HG03280 (cell line): ENCODE data around the gene ABCD2.
"Not testable (repeated sequence)": the region's sequence is repeated elsewhere in the genome, so short reads cannot be mapped to it uniquely, and the experiment has no call there.

Source experiments
- ATAC-seq: cut with Tn5 transposase; IDR thresholded peaks from one replicate; pipeline ENCODE4 v1.9.1; 2021; ENCODE audit warnings: mild to moderate bottlenecking, moderate library complexity; ENCODE audit not compliant: unreplicated experiment

Gene ABCD2

DNA sequence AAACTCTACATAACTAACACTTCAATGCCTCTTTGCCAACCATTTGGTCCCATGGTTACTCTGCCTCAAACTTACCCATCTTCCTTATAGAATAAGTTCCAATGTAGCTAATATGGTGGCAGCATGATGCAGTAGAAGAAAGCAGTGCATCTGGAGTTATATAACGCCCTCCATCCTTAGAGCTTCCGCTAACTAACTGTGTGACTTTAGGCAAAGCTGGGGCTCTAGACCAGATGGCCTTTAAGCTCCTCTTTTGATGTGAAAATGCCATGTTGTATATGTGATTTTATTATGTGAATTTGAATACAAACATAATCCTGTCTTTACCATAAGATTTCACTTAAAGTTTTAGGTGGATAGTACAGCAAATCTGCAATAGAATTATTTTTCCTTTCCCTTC lies 6.1 kb downstream of the ABCD2 start:
- no peak for ATAC-seq

DNA sequence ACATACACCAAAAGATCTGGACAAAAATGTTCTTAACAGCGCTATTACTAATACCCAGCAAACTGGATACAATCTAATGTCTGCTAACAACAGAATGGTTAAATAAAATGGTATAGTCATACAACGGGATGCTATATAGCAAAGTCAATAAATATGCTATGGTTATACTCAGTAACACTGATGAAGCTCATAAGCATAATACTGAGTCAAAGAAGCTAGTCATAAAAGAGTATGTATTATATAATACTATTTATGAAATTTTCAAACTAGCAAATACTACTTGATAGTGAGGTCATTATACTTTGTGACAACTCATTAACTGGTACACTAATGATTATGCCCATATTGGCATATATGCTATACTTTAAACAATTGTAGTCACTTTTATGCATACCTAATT lies 7.4 kb downstream of the ABCD2 start:
- ATAC-seq, result no peak

DNA sequence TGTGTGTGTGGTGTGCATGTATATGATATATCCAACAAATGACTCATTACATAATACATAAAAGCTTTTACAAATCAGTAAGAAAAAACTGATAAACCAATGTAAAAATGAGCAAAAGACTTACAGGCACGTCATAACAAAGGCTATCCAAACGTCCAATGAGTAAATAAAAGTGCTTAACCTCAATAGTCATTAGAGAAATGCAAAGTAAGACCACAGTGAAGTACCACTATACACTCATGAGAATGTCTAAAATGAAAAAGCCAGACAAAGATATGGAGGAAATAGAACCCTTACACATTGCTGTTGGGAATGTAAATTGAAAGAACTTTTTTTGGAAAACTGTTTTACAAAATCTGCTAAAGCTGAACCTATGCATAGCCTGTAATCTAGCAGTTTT lies 7.8 kb downstream of the ABCD2 start:
- no peak for ATAC-seq

DNA sequence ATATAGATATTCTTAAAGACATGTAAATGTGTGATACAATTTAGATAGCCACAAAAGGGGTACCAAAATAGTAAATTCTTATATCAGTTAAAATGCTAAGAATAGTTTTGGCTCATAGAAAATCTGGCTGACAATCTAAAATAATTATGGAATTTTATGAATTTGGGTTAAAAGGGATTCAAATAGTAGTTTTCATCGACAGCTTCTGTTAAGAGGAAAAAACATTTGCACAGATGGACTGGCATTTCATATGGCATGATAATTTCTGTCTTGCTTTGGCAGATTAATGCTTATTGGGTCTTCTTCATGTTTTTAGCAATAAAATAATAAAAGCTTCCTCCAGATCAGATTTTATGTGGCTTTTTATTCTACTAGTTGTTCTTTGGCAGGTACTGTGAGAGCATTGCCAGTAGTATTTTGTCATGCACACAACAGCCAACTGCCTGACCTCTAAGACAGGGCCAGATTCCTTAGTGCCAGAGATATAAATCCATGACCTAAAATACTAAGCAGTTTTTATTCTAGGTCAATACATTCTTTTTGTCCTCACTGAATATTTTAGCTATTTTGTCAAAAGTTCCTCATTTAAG lies 9.1 kb downstream of the ABCD2 start:
- no peak for ATAC-seq

DNA sequence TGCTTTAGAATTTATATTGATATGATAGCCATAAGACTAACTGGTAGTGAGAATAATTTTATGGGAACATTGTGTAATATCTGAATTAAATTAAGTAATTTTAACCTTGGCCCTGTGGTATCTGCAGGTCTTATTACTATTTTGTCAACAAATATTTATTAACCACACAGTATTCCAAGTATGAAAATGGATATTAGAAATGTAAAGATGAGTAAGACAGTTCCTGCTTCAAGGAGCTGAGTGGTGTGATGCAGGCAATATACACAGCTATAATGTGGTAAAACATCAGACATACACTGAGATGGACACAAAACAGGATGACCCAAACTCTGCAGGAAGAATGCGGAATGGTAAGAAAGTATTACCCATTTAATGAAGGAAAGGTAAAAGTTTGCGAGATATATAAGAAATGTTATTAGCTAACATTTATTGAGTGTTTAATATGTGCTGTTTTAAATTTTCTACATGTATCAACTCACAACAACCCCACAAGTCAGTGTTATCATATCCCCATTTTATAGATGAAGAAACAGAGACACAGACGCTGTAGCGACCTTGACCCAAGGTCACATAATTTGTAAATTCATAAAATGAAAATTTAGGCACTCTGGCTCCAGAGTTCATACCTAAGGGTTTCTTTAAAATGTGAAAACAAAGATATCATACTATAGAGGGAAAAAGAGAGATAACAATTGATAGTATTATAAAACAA lies 12.7 kb downstream of the ABCD2 start:
- no peak for ATAC-seq

DNA sequence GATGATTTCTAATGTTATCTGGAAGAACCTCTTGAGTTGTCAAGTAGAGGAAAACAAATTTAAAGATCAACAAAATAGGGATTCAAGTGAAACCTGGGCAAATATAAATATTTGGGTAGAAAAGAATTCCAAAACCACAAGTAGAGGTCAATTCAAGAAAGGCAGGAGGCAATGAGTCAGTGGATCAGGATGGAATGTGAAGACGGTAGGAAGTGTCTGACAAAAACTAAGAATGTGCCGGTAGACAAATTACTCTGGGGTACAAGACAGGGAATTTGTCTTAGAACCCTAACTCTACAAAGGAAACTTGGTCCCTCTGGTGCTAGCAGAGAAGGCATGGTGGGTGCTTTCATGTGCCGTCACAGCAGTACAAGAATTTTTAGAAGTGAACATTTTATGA lies 13.6 kb downstream of the ABCD2 start:
- no peak for ATAC-seq

DNA sequence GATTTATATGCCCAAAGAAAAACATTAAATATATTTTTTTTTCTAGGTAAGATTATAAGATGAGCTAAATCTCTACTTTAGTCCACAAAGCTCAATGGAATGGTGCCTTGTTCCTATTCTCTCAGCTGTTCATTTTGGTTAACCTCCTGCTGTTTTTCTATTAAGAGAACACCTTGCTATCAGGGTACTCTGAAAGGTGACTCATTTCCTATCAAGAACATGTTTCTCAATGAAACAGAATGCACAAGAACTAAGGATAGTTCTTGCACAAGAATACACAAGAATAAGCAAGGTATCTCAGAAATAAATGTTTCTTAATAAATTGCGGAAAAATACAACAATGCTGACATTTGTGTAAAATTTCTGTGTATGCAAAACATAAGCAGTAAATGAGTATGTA lies 14.1 kb downstream of the ABCD2 start:
- ATAC-seq, result no peak

DNA sequence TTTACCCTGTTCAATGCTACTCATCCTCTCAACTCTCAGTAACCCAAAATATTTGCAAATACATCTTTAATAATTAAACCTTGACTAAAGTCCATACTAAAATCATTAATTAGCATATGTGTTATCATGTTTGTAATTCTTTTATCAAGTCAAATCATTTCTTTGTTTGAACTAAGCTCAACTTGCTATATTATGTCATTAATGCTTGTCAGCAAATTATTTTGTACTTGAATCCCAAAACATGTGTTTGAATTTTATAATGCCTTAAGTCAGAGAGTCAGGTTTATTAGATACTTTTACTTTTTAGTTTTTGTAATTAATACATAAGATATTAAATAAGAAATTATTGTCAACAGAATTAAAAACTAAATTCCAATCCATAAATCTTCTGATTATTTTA lies 16.5 kb downstream of the ABCD2 start:
- ATAC-seq, result no peak

DNA sequence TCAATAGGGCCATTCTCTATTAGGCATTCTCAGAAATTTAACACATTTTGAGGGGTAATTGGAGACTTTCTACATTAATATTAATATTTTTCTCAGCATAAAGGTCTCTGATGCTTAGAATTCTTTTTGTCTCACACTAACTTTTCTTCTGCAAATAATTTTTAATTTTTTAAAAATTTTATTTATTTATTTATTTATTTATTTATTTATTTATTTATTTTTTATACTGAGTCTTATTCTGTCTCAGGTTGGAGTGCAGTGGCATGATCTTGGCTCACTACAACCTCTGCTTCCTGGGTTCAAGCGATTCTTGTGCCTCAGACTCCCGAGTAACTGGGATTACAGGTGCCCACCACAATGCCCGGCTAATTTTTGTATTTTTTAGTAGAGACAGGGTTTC lies 17.7 kb downstream of the ABCD2 start:
- ATAC-seq, result not testable (repeated sequence)

DNA sequence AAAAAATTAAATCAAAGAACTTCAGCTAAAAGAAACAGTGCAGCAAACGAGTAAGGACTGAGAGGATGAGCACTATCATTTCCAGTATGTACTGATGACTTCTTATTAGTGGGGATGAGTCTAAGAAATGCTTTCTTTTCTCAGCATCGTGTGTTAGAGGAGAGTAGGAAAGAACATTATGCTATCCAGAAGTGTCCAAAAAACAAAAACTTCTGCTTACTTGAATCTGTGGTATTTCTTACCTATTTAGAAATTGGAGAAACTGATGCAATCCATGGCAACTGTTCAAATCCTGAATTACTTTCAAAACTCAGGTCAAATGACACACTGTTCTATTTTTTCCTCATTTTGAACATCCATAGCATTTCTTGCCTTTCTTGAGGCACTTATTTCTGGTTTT lies 23.7 kb downstream of the ABCD2 start:
- no peak for ATAC-seq

DNA sequence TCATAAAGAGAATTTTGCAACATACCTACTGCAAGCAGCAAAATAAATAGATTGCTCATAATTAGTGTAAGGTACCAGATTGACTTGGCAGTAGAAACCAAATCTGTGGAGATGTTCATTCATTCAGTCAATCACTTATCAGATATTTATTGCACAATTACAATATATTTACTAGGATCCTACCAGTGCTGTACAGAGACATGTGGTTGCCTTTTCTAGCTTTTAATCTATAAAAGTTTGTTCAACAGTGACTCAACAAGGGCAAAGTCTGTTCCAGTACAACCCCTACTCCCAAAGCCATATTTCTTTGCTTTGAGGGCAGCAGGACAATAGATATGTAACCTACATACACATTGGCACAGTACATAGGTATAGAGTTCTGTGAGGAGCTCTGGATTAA lies 27.3 kb downstream of the ABCD2 start:
- ATAC-seq, result no peak

DNA sequence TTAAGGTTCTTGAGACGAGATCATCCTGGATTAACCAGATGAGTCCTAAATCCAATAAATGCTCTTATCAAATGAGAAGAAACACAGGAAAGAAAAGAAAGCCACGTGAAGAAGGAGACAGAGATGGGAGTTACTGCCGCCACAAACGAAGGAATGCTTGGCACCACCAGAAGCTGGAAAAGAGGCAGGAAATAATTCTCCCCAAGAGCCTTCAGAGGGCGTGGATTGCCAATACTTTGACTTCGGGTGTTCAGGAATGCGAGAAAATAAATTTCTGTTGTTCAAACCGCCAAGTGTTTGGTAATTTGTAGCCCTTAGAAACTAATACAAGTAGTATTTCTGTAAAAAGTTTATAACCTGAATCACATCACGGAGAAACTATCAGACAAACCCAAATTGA lies 31.3 kb downstream of the ABCD2 start:
- ATAC-seq, result no peak

DNA sequence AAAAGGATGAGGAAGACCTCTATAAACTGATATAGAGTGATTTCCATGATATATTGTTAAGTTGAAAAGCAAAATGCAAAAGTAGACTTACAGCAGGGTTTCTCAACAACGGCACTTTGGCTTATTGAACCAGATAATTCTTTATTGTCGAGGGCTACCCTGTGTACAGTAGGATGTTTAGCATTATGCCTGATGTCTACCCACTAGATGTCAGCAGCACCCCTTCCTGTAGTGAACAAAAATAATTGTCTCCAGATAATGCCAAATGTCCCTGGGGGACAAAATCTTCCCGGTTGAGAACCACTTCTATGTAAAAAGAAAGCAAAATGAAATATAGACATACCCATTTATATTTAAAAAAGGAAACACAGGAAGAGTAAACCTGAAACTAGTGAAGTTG lies 32.4 kb downstream of the ABCD2 start:
- peak; percentile 76 for ATAC-seq

DNA sequence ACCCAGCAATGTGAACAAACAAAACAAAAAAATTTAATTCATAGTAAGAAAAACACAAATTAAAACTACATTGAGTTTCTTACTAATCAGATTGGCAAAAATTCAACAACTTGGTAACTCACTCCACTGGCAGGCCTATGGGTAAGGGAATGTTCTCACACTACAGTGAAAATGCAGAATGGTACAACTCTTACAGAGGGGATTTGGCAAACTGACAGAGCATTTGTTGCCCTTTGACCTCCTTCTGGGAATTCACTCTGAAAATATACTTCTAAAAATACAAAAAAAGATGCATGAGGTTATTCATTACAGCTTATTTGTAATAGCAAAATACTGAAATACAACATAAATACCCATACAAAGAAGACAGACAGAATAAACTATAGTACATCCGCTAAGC lies 32.8 kb downstream of the ABCD2 start:
- no peak for ATAC-seq

DNA sequence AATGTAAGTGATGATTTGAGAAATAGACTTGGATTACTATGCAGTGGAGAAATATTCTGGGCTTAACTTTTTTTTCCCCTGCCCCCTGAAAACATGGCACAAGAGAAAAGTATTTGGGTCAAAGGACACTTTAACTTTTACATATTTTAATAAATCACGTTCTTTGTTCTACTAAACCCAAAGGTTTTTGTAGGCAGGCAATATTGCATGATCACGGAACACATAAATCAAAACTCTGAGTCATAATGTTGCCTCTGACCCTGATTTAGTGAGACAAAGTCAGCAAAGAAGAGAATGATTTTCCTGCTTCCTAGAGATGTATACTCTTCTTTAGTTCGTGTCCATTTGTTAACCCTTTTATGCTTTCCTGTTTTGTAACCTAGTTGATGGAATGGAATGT lies 38.0 kb downstream of the ABCD2 start:
- ATAC-seq, result no peak

DNA sequence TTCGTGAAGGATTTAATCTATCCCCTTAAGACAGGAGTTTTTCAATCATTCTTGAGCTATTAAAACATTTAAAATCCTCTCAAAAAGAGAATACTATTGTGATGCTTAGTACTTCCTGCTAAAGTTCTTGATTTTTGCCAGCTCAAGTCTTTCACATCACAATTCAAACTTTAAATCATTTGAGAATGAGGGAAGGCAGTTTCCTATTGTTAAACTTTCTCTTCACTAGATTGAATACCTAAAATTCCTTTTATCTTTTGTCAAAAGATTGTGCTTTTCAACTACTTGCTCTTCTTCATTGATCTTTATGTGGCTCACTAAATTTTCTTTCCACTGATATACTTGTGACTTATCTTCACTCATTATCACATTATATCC lies 44.1 kb downstream of the ABCD2 start:
- ATAC-seq, result no peak

DNA sequence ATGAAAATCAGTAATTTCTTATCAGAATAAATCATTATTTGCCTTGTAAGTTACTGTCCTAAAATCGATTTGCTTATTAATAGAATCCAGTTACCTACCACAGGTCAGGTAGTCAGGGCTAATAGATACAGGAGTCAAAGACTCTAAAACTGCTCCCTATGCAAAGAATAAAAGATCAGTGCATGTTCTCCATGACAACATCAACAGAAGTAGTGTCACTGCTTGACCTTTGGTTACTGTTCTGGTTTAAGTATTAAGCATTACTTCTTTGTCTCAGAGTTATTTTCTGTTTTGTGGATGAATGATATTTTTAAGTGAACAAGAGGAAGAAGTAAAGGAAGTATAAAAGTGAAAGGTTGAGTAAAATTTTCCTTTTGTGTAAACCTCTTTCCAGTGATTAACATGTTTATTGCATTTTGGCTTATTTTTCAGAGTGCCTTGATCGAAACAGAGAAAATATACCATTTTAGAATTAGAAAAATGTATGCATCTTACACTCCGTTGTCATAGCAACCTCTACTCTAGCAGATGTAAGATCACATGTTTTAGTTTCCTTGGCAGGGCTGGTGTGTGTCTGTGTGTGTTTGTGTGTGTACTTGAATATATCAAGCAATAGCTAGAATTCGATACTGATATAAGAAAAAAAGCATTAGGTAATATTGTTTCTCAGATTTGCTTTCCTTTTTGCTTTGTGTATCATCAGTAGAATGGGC lies 44.7 kb downstream of the ABCD2 start:
- peak; percentile 55 for ATAC-seq

DNA sequence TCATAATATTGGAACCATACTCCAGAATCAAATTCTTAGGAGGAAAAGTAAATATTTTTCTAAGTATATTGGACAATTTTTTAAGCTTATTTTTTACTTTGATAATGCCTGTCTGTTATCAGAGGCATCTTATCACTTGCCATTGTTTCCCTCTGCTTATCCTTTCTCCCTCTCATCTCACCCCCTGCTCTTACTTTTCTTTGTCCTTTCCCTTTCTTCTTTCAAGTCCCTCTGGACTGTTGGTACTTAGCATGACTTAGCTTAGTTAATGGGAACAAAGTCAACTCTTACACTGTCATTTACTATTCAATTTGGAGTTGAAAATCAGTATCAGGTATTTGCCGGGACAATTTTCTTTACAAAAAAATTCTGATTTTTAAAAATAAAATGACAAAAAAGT lies 45.2 kb downstream of the ABCD2 start:
- no peak for ATAC-seq

DNA sequence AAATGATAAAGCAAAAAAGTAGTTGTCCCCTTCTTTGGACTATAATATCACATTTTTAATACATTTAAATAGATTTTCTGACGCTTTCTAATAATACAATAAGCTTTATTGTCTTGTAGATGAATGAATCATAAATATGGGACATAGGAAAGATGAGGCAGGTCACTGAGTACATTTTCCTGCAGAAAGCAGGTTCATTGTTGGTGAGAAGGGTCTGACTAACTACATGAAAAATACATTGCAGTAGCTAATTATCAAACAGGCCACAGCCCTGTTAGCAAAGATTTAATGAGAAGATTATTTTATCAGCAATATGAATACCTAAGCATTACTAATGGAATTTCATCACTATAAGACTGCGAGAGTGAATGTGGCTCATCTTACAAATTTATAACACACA lies 45.6 kb downstream of the ABCD2 start:
- no peak for ATAC-seq

DNA sequence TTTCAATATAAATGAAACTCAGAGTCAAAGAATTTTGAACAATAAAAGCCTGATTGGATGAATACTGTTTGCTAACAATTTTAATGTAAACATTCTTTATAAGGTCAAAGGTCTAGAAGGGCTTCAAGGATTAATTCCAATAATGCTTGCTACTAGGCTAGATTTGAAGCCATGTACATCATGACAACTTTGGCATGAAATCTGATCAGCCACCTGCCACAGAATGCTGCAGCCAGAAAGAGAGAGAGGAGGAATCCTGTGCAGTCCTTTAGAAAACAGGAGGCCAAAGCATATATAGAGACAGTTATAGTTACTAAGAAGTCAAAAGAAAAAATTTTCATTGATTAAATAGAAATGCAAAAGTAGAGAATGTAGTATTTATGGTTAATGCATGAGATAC lies 47.1 kb downstream of the ABCD2 start:
- no peak for ATAC-seq

DNA sequence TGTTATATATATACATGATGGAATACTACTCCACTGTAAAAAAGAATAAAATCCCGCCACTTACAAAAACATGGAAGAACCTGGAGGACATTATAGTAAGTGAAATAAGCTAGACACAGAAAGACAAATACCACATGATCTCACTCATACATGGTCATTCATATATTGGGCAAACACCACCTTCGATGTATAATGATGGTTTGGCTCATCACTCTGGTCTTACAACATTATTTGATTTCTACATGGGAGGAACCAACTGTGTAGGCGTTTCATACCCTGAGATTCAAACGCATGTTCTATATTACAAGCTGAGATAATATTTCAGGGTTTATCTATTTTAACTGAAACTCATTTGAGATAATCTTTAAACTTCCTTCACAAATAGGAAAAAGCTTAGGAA lies 48.3 kb downstream of the ABCD2 start:
- ATAC-seq, result no peak

DNA sequence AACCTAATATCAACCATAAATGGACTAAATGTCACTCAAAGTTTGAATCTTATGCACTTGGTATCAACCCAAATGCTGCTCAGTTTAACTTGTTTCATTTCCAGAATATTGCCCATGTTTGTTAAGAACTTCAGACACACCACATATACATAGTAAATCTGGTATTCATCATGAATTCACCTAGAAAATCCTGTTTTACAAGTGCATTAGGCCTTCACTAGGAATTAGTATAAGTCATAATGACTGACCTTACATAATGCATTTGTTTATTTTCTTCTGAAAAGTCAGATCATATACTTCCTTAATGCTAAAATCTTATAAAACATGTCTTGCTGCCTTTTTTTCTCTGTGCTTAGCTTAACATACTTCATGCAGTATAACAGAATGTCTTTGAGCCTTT lies 66.1 kb downstream of the ABCD2 start:
- no peak for ATAC-seq

DNA sequence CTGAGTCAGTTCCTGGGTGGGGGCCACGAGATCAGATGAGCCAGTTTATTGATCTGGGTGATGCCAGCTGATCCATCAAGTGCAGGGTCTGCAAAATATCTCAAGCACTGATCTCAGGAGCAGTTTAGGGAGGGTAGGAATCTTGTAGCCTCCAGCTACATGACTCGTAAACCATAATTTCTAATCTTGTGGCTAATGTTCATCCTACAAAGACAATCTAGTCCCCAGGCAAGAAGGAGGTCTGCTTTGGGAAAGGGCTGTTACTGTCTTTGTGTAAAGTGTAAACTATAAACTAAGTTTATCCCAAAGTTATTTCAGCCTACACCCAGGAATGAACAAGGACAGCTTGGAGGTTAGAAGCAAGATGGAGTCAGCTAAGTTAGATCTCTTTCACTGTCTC lies 75.4 kb downstream of the ABCD2 start:
- not testable (repeated sequence) for ATAC-seq
